ENCODE measurements around the gene TBC1D22A. TPM values are rescaled to one million over a fixed set of nuclear protein-coding genes. Genes with fewer than 3 reads are reported as not detected.

Gene TBC1D22A
- total RNA-seq, 2 donors from 2014 or later: 21.0 to 27.9 TPM

DNA sequence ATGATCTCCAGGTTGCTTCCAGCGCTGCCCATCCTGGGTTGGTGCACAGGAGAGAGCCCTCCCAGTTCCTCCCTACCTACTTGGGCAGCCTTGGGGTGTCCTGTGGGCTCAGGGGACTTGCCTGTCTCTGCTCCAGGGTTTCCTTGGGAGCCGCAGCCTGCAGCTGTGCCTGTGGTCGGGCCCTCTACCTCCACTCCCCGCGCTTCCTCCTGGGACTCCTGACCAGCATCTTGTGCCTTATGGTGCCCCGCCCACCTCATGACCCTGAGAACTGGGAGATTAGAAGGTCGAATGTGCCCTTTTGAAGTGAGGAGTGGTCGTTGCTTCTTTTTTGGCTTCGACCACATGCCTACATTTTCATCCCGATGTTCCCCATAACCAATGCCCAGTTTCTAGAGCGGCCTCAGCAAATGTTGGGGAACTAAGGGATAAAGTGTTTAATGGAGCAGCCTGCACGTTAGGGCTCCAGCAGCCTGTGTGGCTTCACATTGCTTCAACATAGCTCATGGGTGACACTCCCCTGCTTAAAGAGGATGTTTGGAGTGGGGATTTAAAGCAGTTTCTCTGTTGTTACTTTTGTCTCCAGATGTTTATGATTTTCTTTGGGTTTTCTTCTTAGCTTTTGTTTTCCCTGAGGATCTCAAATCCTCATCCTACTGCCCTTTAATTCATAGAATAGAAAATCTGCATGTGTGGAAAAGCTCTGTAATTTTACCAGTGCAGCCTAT lies 248.8 kb downstream of the TBC1D22A start:
- H3K27me3 Mint-ChIP-seq (ENCODE audit: insufficient read depth): no peaks in the 10 kb centered on the region
- no peak overlapping the region for H3K4me3 Mint-ChIP-seq
- peaks cover 15% of the 10 kb centered on the region for H3K36me3 Mint-ChIP-seq (ENCODE audit: low read depth)
- Histone ChIP-seq H3K4me3 (ENCODE audit: low read length) (no peak overlapping the region), H3K27me3 (ENCODE audit: control insufficient read depth, insufficient read depth, low read length, poor library complexity, severe bottlenecking) (no peaks in the 10 kb centered on the region), H3K4me1 (ENCODE audit: control insufficient read depth, insufficient read depth, low read length) (no peaks in the 10 kb centered on the region), H3K9me3 (ENCODE audit: control insufficient read depth, low read length) (no peaks in the 10 kb centered on the region), H3K9ac (ENCODE audit: extremely low read depth, low read length, poor library complexity, severe bottlenecking) (no peak overlapping the region), H3K27ac (ENCODE audit: low read depth, low read length) (no peak overlapping the region), H3K36me3 (ENCODE audit: control insufficient read depth, insufficient read depth, low read length) (peaks cover 18% of the 10 kb centered on the region)
- H3K4me1 Mint-ChIP-seq: peaks cover 9% of the 10 kb centered on the region
- no peak overlapping the region for H3K27ac Mint-ChIP-seq
- TF ChIP-seq, protein P1, sequence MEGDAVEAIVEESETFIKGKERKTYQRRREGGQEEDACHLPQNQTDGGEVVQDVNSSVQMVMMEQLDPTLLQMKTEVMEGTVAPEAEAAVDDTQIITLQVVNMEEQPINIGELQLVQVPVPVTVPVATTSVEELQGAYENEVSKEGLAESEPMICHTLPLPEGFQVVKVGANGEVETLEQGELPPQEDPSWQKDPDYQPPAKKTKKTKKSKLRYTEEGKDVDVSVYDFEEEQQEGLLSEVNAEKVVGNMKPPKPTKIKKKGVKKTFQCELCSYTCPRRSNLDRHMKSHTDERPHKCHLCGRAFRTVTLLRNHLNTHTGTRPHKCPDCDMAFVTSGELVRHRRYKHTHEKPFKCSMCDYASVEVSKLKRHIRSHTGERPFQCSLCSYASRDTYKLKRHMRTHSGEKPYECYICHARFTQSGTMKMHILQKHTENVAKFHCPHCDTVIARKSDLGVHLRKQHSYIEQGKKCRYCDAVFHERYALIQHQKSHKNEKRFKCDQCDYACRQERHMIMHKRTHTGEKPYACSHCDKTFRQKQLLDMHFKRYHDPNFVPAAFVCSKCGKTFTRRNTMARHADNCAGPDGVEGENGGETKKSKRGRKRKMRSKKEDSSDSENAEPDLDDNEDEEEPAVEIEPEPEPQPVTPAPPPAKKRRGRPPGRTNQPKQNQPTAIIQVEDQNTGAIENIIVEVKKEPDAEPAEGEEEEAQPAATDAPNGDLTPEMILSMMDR (conservative IDR thresholded peaks at IDR 0.05): no peak
- WGBS, 2 experiments (ENCODE audit: insufficient coverage in 1 of 2, insufficient read length in 1 of 2): 90 to 91% methylated on average over 5 to 12 of the region's 12 CpGs
- no peaks in the 10 kb centered on the region for H3K9me3 Mint-ChIP-seq
- no peak for DNase-seq

DNA sequence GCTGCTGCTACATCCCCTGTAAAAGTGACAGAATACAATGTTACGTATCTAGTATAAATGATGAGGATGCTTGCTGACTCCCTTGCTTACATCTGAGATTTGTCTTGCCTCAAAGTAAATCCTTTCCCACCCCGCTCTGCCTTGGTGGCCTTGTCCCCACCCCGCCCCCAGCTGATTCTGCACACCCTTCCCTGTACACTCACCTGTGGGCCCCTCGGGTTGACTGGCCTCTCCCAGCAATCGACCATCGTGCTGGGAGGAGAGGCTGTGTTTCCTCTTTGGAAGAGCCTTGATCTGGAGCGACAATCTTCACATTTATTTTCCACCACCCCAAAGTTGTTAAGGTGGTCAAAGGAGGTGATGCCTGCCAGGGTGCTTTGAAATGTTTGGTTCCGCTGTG lies 249.4 kb downstream of the TBC1D22A start:
- Histone ChIP-seq H3K27ac (ENCODE audit: low read depth, low read length) (no peak overlapping the region), H3K36me3 (ENCODE audit: control insufficient read depth, insufficient read depth, low read length) (peaks cover 18% of the 10 kb centered on the region), H3K27me3 (ENCODE audit: control insufficient read depth, insufficient read depth, low read length, poor library complexity, severe bottlenecking) (no peaks in the 10 kb centered on the region), H3K9me3 (ENCODE audit: control insufficient read depth, low read length) (no peaks in the 10 kb centered on the region), H3K9ac (ENCODE audit: extremely low read depth, low read length, poor library complexity, severe bottlenecking) (no peak overlapping the region), H3K4me1 (ENCODE audit: control insufficient read depth, insufficient read depth, low read length) (no peaks in the 10 kb centered on the region), H3K4me3 (ENCODE audit: low read length) (no peak overlapping the region)
- DNase-seq: no peak
- Mint-ChIP-seq H3K4me3 (no peak overlapping the region), H3K4me1 (peaks cover 9% of the 10 kb centered on the region), H3K36me3 (ENCODE audit: low read depth) (peaks cover 10% of the 10 kb centered on the region), H3K27ac (no peak overlapping the region), H3K27me3 (ENCODE audit: insufficient read depth) (no peaks in the 10 kb centered on the region), H3K9me3 (no peaks in the 10 kb centered on the region)
- TF ChIP-seq, protein P1 (conservative IDR thresholded peaks at IDR 0.05): no peak
- WGBS, 2 experiments (ENCODE audit: insufficient coverage in 1 of 2, insufficient read length in 1 of 2): 95 to 100% methylated on average over 4 to 8 of the region's 8 CpGs

DNA sequence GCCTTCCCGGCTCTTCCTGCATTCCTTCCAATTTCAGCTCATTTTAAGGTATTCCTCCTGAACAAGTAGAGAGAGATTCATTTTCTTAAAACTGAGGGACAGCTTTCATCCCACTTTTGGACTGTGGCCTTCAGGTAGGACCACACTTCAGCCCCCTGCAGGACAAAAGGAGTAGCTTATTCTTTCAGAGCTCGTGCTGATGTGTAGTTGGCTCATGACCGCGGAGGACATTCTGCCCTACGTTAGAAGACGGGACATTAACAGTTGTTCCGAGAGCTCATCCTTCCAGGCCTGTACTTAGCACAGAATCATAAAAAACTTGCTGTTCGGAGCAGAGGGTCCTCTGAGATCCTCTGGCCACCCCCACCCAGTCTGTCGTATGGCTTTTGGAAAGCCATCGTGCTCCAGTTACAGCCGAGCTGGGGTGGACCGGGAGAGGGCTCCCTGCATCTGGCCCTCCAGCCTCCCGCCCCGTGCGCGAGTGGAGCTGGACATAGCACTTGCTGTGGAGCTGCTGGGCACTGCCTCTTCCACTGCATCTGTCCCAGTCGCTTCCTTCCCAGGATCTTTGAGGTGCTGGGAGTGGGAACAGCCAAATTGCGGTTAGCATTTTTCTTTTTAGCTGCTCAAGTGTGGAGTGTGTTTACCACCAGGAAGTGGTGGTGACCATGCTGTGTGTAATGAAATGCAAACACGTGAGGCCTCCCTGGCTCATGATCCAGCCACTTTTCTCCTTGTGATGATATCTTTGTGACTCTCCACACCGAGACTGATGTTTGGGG lies 250.3 kb downstream of the TBC1D22A start:
- Mint-ChIP-seq H3K27ac (peak overlapping the region; percentile 41), H3K4me3 (no peak overlapping the region), H3K4me1 (peaks cover 9% of the 10 kb centered on the region), H3K36me3 (ENCODE audit: low read depth) (peaks cover 7% of the 10 kb centered on the region), H3K9me3 (no peaks in the 10 kb centered on the region), H3K27me3 (ENCODE audit: insufficient read depth) (no peaks in the 10 kb centered on the region)
- Histone ChIP-seq H3K9me3 (ENCODE audit: control insufficient read depth, low read length) (no peaks in the 10 kb centered on the region), H3K4me1 (ENCODE audit: control insufficient read depth, insufficient read depth, low read length) (no peaks in the 10 kb centered on the region), H3K27ac (ENCODE audit: low read depth, low read length) (no peak overlapping the region), H3K9ac (ENCODE audit: extremely low read depth, low read length, poor library complexity, severe bottlenecking) (no peak overlapping the region), H3K4me3 (ENCODE audit: low read length) (no peak overlapping the region), H3K27me3 (ENCODE audit: control insufficient read depth, insufficient read depth, low read length, poor library complexity, severe bottlenecking) (no peaks in the 10 kb centered on the region), H3K36me3 (ENCODE audit: control insufficient read depth, insufficient read depth, low read length) (peaks cover 18% of the 10 kb centered on the region)
- no peak for DNase-seq
- WGBS, 2 experiments (ENCODE audit: insufficient coverage in 1 of 2, insufficient read length in 1 of 2): 92 to 93% methylated on average over 14 to 20 of the region's 20 CpGs
- TF ChIP-seq, protein P1 (conservative IDR thresholded peaks at IDR 0.05): peak; percentile 71

Data from endodermal cell (in vitro differentiated cells).